Activated CD8-positive, alpha-beta T cell treated with anti-CD3 and anti-CD28 coated beads, Interleukin-2, amount 10 ng/mL, durations not matched to agents 7 days and 5 days (primary cell): ENCODE results near the gene ZNF530. TPM values are rescaled to one million over a fixed set of nuclear protein-coding genes. Genes with fewer than 3 reads are reported as not detected.

Source experiments
- ATAC-seq: fragments of 150-1000 bp; cut with Tn5 transposase; one replicate; pipeline ENCODE4 v1.10.0; 2021; ENCODE audit warnings: moderate library complexity
- CTCF ChIA-PET: fragments of 350-600 bp; sonication (Branson Sonifier 250); formaldehyde crosslinking; loops from one replicate; lab custom pipeline; 2021; ENCODE audit warnings: antibody characterized with exemption; lab: Charles Lee
- POLR2A ChIA-PET: fragments of 350-600 bp; sonication (Branson Sonifier 250); formaldehyde crosslinking; loops from one replicate; lab custom pipeline; 2021; ENCODE audit warnings: antibody characterized with exemption; lab: Charles Lee
- DNase-seq: peaks from one replicate; pipeline ENCODE4 v3.0.0-alpha.2; 2020
- H3K27ac Mint-ChIP-seq: one replicate; pipeline ENCODE4 v1.8.0; 2021; ENCODE audit warnings: mild to moderate bottlenecking, mixed read lengths
- H3K27me3 Mint-ChIP-seq: one replicate; pipeline ENCODE4 v1.8.0; 2021; ENCODE audit warnings: low read depth, mixed read lengths
- H3K36me3 Mint-ChIP-seq: one replicate; pipeline ENCODE4 v1.8.0; 2021; ENCODE audit warnings: low read depth, mixed read lengths
- H3K4me1 Mint-ChIP-seq: one replicate; pipeline ENCODE4 v1.8.0; 2021; ENCODE audit warnings: low read depth, mixed read lengths
- H3K4me3 Mint-ChIP-seq: one replicate; pipeline ENCODE4 v1.8.0; 2021; ENCODE audit warnings: mild to moderate bottlenecking, mixed read lengths
- H3K9me3 Mint-ChIP-seq: one replicate; pipeline ENCODE4 v1.8.0; 2022; ENCODE audit warnings: mixed read lengths; ENCODE audit not compliant: insufficient read depth
- total RNA-seq, 2 experiments: library from RNA; stranded (reverse); gene quantifications; one replicate each; pipeline ENCODE4 v1.2.3, GENCODE V29; 2021

The ZNF530 gene
- total RNA-seq, 2 experiments from 2014 or later, result 10.7 to 10.8 TPM

DNA sequence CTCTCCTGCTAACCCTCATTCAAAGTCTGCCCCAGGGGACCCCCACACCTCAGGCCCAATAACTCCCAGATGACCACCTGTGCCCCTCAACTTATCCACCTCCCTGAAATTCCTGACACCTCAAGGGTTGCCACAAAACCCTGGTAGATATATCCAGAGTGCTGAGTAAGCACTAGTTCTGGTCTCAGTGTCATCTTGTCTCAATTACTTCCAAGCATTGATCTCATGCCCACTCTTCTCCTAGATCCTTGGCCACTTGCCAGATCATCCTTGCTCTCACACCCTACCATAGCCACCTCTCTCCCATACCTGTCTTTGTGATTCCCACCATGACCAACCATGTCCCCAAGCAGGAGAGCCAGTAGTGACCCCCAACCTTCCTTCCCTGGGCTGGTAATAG, 23.0 kb upstream of the ZNF530 start:
- no peaks in the 10 kb centered on the region for H3K27me3 Mint-ChIP-seq
- H3K4me1 Mint-ChIP-seq, result peaks cover 16% of the 10 kb centered on the region
- ATAC-seq (no peak), DNase-seq (no peak)
- CTCF ChIA-PET, result interaction anchor here (0.6 kb wide), 1 partner anchor 80 kb away, joined by 3 read pairs; no protein-coding TSS in a partner anchor
- POLR2A ChIA-PET, result no interaction called here
- peaks cover 83% of the 10 kb centered on the region for H3K36me3 Mint-ChIP-seq
- no peak overlapping the region for H3K27ac Mint-ChIP-seq
- H3K9me3 Mint-ChIP-seq, result peaks cover 50% of the 10 kb centered on the region
- H3K4me3 Mint-ChIP-seq, result no peak overlapping the region

DNA sequence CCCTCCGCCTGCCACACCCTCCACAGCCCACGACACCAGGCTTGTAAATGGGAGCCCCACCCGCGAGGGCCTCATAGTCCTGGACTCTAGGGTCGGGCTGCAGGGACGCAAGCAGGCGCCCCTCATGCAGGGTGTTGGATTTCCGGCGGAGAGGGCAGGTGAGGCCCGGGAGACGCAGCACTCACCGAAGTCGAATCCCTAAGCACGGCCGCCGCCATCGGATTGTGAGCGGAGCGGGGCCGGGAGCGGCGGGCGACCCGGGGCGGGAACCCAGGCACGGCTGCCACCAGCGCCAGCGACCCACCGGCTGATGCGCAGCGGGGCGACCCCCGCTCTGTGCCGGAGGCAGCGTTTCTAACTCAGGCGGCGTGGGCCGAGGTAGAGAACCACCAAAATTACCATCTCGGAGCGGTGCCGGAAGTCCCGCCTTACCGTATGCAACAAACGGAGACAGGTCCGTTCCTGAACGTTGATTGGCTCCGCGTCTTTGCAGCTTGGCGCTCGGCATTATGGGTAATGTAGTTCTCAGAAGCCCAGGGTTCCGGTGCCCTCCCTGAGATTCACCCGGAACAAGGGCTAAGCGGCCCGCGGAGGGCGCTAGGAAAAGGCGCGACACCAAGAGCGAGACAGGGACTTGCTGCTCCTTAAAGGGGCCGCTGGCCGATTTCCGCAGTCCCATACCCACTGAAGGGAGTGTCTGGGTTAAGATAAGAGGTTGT, 21.0 kb upstream of the ZNF530 start, which contains the start of gene ZNF416:
ZNF416 (minus strand) TSS at position 425 of the 719 bp plus-strand sequence; CDS start at position 218, 207 bp downstream.
- Mint-ChIP-seq H3K9me3 (peaks cover 44% of the 10 kb centered on the region), H3K27me3 (no peaks in the 10 kb centered on the region), H3K36me3 (peaks cover 77% of the 10 kb centered on the region), H3K4me1 (peaks cover 19% of the 10 kb centered on the region), H3K27ac (peak within 1 kb of the TSS; percentile 83), H3K4me3 (peak within 1 kb of the TSS; percentile 82)
- ATAC-seq (peak; percentile 92), DNase-seq (peak; percentile 98)
- ChIA-PET CTCF (interaction anchor here (1.3 kb wide), 1 partner anchor 103 kb away, joined by 3 read pairs; the partner anchor contains the start of gene ZNF551), POLR2A (interaction anchor here (0.6 to 1.5 kb wide), 3 partner anchors 18 to 103 kb away, joined by 3 to 4 read pairs (median 3); partner anchors contain the start of gene ZNF551)

DNA sequence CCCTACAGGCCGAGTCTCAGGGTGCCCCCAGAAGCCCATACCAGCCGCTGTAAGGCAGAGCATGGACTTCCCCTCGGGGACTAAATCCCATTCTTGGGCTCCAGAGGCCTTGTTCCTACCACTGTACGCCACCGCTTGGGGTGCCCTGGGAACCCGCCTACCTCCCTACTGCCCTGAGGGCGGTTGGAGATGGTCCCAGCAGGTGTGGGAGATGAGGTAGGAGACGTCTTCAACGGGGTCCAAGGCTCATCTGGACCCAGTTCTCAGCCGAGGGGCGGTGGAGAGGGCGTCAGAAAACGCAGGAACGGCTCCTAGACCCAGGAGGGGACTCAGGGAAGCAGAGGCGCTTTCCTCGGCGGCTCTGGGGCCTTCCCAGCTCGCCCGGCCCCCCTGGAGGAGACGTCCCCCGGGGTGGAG, 16.6 kb upstream of the ZNF530 start:
- Mint-ChIP-seq H3K27me3 (no peaks in the 10 kb centered on the region), H3K27ac (peak overlapping the region; percentile 90), H3K36me3 (peaks cover 75% of the 10 kb centered on the region), H3K9me3 (peaks cover 45% of the 10 kb centered on the region), H3K4me1 (peaks cover 28% of the 10 kb centered on the region), H3K4me3 (no peak overlapping the region)
- ATAC-seq (no peak), DNase-seq (no peak)
- CTCF ChIA-PET, result no interaction called here
- POLR2A ChIA-PET, result interaction anchor here (0.6 kb wide), 1 partner anchor 98 kb away, joined by 3 read pairs; no protein-coding TSS in a partner anchor

DNA sequence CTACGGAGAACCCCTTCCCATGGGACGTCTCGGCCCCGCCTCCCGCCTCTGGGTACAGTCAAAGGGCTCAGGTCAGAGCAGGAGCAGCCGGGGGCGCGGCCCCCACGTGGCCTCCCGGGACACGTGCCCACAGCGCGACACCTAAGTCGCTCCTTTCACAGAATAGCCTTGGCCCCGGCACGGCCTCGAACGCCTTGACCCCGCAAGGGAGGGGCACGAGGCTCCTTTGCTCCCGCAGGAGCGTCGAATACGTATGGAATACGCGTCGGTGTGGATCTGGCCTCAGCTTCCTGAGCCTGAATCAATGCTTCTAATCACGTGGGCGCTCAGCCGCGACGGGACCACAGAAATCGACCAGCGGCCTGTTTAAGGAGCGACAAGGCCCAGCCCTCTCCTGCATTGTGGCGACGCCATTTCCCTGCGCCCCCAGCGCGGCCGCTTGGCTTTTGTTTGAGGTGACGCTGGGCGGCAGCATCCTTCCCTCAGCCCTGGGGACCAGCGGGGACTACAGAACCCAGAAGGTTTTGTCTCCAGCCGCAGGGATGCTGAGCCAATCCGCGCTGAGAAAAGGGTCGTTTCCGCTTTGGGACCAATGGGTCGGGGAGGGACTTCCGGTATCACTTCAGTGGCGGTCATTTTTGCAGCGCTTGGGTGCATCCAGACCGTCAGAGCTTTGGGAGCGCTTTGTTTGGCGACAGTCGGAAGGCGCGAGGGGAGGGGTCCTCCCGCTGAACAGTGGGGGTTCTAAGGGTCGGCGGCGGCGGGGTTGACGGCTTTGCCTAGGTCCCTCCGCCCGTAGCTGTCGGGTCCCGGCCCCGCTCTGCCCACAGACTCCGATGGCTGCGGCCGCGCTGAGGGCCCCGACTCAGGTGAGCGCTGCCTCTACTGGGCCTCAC, 15.9 kb upstream of the ZNF530 start, which contains the start of gene ZIK1:
ZIK1 (plus strand) TSS at position 625 of the 896 bp plus-strand sequence; CDS start at position 837, 212 bp downstream.
- Mint-ChIP-seq H3K27ac (peak within 1 kb of the TSS; percentile 90), H3K4me3 (peak within 1 kb of the TSS; percentile 89), H3K9me3 (peaks cover 48% of the 10 kb centered on the region), H3K4me1 (peaks cover 26% of the 10 kb centered on the region), H3K27me3 (no peaks in the 10 kb centered on the region), H3K36me3 (peaks cover 79% of the 10 kb centered on the region)
- DNase-seq (peak; percentile 95), ATAC-seq (peak; percentile 92)
- ChIA-PET POLR2A (interaction anchor here (0.6 kb wide), 1 partner anchor 98 kb away, joined by 3 read pairs; no protein-coding TSS in a partner anchor), CTCF (no interaction called here)

DNA sequence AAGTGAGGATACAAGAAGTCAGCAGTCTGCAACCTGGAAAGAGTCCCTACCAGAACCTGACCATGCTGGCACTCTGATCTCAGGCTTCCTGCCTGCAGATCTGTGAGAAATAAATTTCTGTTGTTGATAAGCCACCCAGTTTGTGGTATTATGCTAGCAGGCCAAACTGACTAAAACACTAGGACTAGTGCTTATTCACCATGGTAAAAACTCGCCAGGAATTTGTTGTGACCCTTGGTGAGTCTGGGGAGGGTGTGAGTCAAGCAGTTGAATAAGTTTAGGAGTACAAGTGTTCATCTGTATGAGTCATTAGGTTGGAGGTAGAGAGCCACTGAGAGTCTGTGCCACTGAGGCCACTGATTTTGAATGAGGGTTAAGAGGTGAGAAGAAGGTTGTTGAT, 12.2 kb upstream of the ZNF530 start:
- H3K4me3 Mint-ChIP-seq, result no peak overlapping the region
- ChIA-PET POLR2A (no interaction called here), CTCF (no interaction called here)
- peaks cover 21% of the 10 kb centered on the region for H3K4me1 Mint-ChIP-seq
- no peak for ATAC-seq
- peaks cover 91% of the 10 kb centered on the region for H3K36me3 Mint-ChIP-seq
- DNase-seq, result no peak
- no peak overlapping the region for H3K27ac Mint-ChIP-seq
- H3K9me3 Mint-ChIP-seq, result peaks cover 53% of the 10 kb centered on the region
- no peaks in the 10 kb centered on the region for H3K27me3 Mint-ChIP-seq

DNA sequence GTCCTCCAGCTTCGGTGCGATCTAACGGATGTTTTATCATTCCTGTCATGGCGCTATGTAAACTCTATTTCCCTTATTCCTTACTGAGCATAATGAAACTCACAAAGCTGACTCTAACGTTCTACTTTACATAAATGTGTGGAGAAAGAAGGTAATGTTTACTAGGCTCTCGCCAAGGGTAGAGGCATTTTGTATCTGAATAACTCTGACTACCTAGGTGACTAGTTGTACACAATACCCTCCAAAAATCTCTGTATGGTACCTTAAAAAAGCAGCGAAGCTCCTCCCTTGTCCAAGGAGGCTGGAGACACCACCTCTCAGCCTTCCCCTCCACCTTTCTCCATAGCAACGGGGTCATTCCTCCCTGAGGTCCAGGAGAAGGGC, 316 bp upstream of the ZNF530 start:
- ATAC-seq, result no peak
- H3K9me3 Mint-ChIP-seq, result peaks cover 35% of the 10 kb centered on the region
- no peaks in the 10 kb centered on the region for H3K27me3 Mint-ChIP-seq
- no peak for DNase-seq
- H3K36me3 Mint-ChIP-seq, result peaks cover 42% of the 10 kb centered on the region
- peak overlapping the region; percentile 85 for H3K4me3 Mint-ChIP-seq
- peaks cover 9% of the 10 kb centered on the region for H3K4me1 Mint-ChIP-seq
- peak overlapping the region; percentile 81 for H3K27ac Mint-ChIP-seq
- POLR2A ChIA-PET, result interaction anchor here (0.9 kb wide), 1 partner anchor 208 kb away, joined by 4 read pairs; no protein-coding TSS in a partner anchor
- CTCF ChIA-PET, result interaction anchor here (1.1 kb wide), 1 partner anchor 66 kb away, joined by 3 read pairs; no protein-coding TSS in a partner anchor

DNA sequence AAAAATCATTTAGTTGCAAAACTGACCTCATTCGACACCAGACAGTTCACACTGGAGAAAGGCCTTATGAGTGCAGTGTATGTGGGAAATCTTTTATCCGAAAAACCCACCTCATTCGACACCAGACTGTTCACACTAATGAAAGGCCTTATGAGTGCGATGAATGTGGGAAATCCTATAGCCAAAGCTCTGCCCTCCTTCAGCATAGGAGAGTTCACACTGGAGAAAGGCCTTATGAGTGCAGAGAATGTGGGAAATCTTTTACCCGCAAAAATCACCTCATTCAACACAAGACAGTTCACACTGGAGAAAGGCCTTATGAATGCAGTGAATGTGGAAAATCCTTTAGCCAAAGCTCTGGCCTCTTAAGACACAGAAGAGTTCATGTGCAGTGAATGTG, 7.2 kb downstream of the ZNF530 start:
- no peaks in the 10 kb centered on the region for H3K4me1 Mint-ChIP-seq
- peaks cover 50% of the 10 kb centered on the region for H3K9me3 Mint-ChIP-seq
- H3K27me3 Mint-ChIP-seq, result no peaks in the 10 kb centered on the region
- POLR2A ChIA-PET, result no interaction called here
- ATAC-seq (no peak), DNase-seq (no peak)
- peaks cover 72% of the 10 kb centered on the region for H3K36me3 Mint-ChIP-seq
- CTCF ChIA-PET, result no interaction called here
- H3K4me3 Mint-ChIP-seq, result no peak overlapping the region
- no peak overlapping the region for H3K27ac Mint-ChIP-seq

DNA sequence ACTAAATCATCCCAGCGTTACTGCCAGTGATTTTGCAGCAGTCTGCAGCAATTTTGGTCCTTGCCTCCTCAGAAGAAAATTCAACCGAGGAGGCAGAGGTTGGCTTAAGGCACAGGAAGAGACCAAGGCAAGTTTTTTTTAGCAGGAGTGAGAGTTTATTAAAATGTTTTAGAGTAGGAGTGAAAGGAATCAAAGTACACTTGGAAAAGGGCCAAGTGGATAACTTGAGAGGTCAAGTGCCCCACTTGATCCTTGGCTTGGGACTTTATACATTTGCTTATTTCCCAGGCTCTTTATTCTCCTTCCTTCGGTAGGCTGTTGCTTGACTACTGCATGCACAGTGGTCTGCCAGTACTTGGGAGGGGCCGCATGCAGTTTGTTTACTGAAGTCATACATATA, 11.4 kb downstream of the ZNF530 start:
- peaks cover 20% of the 10 kb centered on the region for H3K4me1 Mint-ChIP-seq
- peaks cover 48% of the 10 kb centered on the region for H3K9me3 Mint-ChIP-seq
- peaks cover 60% of the 10 kb centered on the region for H3K36me3 Mint-ChIP-seq
- ATAC-seq, result no peak
- no peak overlapping the region for H3K27ac Mint-ChIP-seq
- DNase-seq, result no peak
- H3K4me3 Mint-ChIP-seq, result no peak overlapping the region
- no peaks in the 10 kb centered on the region for H3K27me3 Mint-ChIP-seq
- ChIA-PET CTCF (no interaction called here), POLR2A (no interaction called here)

DNA sequence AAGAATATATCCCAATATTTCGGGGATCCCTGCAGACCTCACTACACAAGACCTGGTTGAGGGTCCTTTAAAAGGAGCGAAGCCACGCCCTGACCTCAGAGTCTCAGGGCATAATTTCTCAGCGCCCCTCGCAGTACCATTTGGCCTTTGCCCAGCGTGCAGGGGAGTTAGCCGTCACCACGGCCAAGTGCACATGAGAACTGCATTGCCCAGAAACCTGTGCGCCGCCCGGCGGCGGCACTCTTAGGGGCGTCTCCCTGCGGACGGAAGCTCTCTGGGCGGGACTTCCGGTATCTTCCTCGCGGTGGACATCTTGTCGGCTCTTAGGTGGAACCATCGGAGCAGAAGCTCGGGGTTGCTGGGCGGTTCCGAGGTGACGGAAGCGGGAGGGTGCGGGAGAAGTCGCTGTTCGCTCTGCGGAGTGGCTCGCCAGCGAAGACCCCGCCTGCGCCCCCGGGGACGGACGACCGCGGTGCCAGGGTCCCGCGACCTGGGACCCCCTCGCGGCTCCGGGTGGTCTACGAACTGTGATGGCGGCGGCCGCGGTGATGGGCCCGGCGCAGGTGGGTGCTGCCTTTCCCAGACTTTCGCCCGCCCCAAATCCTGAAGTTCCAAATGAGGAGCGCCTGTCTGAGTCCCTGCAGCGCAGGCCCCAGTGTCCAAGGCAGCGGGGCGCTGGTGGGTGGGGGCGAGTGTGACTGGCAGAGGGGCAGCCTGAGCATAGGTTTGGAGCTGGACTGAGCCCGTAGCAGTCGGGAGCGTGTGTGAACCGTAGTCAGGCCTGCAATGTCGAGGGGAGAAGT, 14.5 kb downstream of the ZNF530 start, which contains the start of gene ZNF134:
ZNF134 (plus strand) TSS at position 302 of the 803 bp plus-strand sequence. CDS start 5,227 bp downstream, outside the sequence.
- peaks cover 43% of the 10 kb centered on the region for H3K9me3 Mint-ChIP-seq
- POLR2A ChIA-PET, result interaction anchor here (0.6 to 1.5 kb wide), 4 partner anchors 19 to 882 kb away, joined by 3 to 12 read pairs (median 4); partner anchors contain the start of genes ZNF211, ZNF551 and ZNF776
- H3K4me1 Mint-ChIP-seq, result peaks cover 20% of the 10 kb centered on the region
- CTCF ChIA-PET, result no interaction called here
- H3K27me3 Mint-ChIP-seq, result no peaks in the 10 kb centered on the region
- peak; percentile 95 for DNase-seq
- peak within 1 kb of the TSS; percentile 90 for H3K4me3 Mint-ChIP-seq
- peak; percentile 100 for ATAC-seq
- peaks cover 61% of the 10 kb centered on the region for H3K36me3 Mint-ChIP-seq
- peak within 1 kb of the TSS; percentile 88 for H3K27ac Mint-ChIP-seq

DNA sequence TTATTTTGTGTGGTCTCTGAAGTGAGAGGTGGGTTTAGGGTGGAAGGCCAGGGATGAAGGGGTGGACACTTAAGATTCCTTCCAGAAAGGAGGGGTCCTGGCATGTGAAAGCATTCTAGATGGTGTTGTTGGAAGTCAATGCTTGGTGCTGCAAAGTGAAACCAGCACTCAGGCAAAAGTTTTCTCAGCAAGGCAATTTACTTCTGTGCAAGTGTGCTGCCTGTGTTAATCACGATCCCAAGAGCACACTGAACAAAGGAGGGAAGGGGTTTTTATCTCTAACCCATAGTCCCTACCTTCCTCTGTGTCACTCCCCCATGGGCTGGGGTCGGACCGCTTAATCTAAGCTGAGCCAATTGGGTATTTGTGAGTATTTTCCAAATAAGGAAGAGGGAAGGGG, 15.7 kb downstream of the ZNF530 start:
- ChIA-PET CTCF (no interaction called here), POLR2A (no interaction called here)
- Mint-ChIP-seq H3K4me3 (peak overlapping the region; percentile 90), H3K27ac (peak overlapping the region; percentile 88), H3K36me3 (peaks cover 70% of the 10 kb centered on the region), H3K27me3 (no peaks in the 10 kb centered on the region), H3K9me3 (peaks cover 55% of the 10 kb centered on the region), H3K4me1 (peaks cover 20% of the 10 kb centered on the region)
- no peak for ATAC-seq
- no peak for DNase-seq
